ENCODE data around the gene CHST12. TPM values are rescaled to one million over a fixed set of nuclear protein-coding genes. Genes with fewer than 3 reads are reported as not detected.
A peak's percentile ranks its signal among the peaks of the same experiment; 100 is the strongest.
"Not testable (repeated sequence)": the region's sequence is repeated elsewhere in the genome, so short reads cannot be mapped to it uniquely, and the experiment has no call there.

Gene CHST12
- total RNA-seq = 4.1 and 6.4 TPM in 2 replicates

DNA sequence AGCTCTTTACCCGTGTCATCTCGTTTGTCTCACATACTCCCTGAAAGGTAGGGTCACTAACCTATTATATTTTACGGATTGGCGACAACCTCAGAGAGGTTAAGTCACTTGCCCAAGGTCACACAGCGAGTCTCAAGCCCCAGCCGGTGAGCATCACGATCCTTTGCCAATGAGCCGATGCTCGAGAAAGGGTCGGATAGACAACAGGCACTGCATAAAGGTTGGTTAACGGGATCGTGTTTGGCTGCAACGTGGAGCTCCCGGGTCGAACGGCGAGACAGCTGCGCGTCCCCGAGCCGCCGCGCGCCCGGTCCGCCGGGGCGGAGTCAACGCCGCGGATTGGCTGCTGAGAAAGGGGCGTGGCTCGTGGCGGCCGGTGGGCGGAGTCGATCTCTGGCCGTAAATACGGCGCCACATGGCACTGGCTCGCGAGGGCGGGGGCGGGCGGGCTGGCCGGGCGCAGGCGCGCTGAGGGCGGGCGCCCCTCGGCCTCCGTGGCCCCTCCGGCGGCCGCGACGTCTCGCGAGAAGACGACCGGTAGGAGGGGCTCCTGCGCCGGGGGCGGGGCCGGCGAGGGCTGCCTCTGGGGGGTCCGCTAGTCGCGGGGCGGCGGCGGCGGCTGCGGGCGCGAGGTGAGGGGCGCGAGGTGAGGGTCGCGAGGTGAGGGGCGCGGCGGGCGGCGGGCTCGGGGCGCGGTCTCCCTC is at the start of gene CHST12:
CHST12 (plus strand) TSS at position 598 of the 704 bp plus-strand sequence. CDS start 29,029 bp downstream, outside the sequence.
- peak; percentile 78 to 95 for DNase-seq (ENCODE audit: low read depth in 2 of 2)

DNA sequence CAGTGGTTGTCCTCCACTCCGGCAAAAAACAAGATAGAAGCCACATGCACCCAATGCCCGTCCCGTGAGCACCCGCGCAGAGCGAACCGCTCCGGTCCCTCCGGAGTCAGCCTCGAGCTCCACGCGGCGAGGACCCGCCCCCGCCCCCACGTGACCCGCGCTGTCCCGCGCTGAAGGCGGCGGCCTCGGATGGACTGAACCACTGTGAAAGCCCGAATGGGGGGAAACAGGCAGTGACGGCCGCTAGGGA is 49.5 kb upstream of the CHST12 start:
- DNase-seq (ENCODE audit: low read depth in 2 of 2) = peak; percentile 73 to 91

DNA sequence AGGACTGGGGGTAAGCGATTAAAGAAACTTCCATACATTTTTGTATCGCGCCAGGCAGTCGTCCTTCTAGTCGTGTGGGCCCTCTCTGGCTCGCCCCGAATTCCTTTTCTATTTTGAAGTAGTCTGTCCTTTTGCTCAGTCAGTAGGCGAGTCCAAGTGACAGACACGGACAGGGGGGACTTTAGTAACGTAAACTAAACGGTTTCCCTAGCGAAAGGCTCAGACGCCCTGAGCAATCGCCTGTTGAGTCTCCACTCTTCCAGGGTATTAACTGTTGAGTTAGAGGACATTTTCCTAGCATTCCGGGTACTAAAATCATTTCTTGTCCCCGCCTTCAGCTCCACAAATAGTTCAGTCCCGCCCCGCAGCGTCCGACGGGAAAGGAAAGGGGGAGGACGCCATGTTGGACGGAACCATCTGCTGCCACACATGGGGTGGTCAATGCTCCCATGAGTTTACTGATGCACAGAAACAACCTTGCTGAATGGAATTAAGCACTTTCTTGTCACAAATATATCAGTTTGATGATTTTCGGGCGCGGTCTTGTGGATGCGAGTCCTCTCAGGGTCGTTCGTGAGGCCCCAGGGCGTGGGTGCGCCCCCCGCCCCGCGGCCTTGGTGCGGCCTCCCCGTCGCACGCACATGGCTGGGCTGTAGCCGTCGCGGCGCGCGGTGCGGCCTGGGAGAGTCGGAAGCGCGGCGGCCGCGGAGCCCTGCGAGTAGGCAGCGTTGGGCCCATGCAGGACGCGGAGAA is 49.0 kb upstream of the CHST12 start, which contains the start of gene EIF3B:
EIF3B (plus strand) TSS at position 642 of the 753 bp plus-strand sequence; CDS start at position 737, 95 bp downstream.
- peak; percentile 92 to 96 for DNase-seq (ENCODE audit: low read depth in 2 of 2)

DNA sequence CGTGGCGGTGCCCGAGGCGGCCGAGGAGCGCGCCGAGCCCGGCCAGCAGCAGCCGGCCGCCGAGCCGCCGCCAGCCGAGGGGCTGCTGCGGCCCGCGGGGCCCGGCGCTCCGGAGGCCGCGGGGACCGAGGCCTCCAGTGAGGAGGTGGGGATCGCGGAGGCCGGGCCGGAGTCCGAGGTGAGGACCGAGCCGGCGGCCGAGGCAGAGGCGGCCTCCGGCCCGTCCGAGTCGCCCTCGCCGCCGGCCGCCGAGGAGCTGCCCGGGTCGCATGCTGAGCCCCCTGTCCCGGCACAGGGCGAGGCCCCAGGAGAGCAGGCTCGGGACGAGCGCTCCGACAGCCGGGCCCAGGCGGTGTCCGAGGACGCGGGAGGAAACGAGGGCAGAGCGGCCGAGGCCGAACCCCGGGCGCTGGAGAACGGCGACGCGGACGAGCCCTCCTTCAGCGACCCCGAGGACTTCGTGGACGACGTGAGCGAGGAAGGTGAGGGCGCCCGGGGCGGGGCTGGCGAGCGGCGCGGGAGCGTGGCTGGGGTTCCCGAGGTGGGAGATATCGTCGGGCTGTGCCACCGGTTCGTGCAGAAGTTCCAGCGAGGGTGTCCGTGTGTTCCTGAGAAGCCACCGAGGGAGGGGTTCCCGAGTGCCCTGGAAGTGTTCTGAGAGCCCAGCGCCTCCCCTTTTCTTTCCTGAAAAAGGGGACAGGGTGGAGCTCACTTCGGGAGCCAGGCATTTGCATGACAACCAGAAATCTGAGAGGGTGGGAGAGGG is 48.3 kb upstream of the CHST12 start:
- peak in 1 of 2 donors; percentile 47 for DNase-seq (ENCODE audit: low read depth in 2 of 2)

DNA sequence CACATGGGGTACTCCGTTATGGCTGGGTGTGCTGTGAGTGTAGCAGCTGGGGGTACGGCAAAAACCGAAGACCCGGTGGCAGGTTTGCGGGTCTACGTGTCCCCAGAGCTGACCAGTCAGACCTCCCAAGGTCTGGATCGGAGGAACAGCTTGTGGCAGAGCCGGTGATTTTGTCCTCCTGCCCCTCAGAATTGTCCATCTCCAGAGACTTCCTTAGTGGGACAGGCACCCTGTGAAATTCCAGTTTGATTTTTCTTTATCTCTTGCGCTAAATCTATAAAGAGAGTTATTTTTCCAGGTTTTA is 47.8 kb upstream of the CHST12 start:
- DNase-seq (ENCODE audit: low read depth in 2 of 2) = no peak

DNA sequence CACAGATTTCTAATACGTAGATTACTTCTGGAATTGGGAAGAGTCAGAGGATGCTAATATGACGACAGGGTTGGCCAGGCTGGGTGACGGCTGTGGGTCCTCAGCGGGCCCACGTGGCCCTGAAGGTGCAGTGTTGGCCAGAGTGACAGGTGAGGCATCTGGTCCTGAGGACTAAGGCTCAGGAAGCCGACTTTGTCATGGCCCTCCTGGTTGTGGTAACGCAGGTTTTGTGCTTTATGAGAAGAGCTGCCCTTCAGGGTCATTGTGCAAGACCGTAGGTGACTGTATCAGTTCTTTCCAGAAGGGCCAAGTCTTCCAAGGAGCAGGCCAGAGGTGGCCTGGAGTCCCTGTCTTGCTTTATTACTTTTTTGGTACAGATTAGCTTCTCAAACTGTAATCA is 46.2 kb upstream of the CHST12 start:
- no peak for DNase-seq (ENCODE audit: low read depth in 2 of 2)

DNA sequence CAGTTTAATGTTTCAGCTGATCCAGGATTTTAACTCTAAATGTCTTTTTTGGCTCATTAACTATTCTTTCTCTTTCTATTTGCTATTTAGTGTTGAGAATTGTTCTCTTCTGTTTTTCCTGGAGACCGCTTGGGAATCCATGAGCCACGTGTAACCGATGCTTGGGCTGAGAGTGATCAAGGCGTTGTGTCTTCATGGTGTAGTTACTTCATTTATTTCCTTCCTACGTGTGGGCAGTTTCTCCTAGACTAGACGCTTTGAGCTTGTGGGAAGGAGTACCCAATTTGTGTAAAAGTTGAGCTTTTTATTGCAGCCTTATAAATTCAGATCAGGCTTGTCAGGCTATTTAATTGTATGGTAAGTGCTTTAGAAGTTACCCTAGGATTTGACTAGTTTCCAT is 45.8 kb upstream of the CHST12 start:
- DNase-seq (ENCODE audit: low read depth in 2 of 2) = no peak

DNA sequence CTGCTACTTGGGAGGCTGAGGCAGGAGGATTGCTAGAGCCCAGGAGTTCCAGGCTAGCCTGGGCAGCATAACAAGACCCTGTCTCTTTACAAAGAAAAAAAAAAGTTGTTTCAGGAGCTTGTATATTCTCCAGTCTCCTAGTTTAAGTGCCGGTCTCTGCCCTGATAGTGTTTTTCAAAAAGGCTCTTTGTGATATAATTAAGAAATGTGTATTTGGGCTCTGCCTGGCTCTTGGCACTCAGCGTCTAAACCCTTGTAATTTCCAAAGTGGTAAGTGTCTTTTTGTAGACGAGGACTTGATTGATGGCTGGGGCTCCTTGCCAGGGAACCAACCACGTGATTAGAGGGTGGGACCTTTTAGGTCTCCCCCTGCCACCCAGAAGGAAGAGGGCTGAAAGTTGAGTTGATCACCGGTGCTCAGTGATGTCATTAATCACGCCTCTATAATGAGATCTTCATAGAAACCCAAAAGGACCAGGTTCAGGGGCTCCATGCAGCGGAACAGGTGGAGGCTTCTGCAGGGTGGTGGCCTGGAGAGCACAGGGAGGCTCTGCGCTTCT is 44.4 kb upstream of the CHST12 start:
- DNase-seq (ENCODE audit: low read depth in 2 of 2) = no peak

DNA sequence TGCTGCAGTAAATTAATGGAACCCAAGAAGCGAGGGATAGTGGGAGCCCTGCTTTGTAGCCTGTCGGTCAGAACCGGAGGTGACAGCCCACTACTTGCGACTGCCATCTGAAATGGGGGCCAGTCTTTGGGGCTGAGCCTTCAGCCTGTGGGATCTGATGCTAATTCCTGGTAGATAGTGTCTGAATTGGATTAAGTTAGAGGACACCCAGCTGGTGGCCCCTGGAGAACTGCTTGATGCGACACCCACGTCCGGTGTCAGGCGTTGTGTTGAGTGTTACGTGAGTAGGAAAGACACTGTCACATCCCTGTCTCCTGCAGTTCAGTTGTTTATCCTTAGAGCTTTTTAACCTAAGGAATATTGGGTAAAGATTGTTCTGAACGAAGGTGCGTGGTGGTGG is 43.8 kb upstream of the CHST12 start:
- DNase-seq (ENCODE audit: low read depth in 2 of 2) = no peak

DNA sequence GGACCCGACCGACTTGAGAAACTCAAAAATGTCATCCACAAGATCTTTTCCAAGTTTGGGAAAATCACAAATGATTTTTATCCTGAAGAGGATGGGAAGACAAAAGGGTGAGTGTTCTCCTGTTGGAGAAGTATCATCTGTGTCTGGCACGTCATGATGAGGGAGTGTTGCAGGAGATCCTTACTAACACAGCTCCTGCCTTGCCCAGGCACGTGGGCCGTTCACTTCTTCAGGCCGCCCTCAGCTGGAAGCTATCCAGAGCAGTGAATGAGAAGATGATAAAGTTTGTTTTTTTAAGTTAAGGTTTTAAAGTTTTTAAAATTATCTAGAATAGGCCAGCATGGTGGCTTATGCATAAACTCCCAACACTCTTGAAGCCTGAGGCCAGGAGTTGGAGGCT is 42.6 kb upstream of the CHST12 start:
- DNase-seq (ENCODE audit: low read depth in 2 of 2) = no peak

DNA sequence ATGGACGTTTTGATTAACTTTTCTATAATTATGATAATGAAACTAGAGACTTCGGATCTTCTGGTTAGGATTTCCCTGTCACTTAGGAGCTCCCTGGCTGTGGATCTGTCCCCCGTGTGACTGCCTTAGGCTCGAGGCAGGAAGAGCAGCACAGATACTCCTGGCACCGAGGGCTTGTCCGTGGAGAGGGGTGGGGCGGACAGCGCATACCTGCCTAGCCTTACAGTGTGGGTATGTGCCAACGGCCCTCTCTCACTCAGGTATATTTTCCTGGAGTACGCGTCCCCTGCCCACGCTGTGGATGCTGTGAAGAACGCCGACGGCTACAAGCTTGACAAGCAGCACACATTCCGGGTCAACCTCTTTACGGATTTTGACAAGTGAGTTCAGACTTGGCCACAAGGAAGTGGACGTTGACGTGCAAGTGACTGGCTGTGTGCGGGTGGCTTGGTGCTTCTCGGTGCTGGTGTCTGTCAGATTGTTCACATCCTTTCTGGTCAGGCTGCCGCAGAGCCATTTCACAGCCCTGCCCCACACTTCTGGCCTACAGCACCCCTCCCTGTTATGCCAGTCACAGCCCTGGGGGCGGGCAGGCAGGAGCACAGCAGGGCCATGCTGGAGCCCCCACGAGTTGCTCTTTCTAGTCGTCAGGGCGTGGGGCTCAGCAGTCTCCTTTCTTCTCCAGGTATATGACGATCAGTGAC is 40.9 kb upstream of the CHST12 start:
- no peak for DNase-seq (ENCODE audit: low read depth in 2 of 2)

DNA sequence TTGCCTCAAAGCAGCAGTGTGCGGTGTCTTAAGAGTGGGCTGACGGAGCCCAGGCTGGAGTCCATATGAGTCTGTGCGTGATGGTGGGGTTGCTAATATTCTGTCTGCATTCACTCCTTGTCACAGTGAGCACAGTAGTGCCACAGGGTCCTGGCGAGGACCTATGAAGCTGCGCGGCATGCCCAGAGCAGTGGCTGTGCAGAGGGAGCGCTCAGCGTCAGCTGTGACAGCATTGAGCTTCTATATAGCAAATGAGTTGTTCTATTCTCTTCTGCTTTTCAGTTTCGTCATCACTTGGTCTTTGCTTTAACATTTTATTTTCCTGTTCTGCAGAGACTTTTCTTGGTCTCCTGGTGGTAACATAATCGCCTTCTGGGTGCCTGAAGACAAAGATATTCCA is 34.3 kb upstream of the CHST12 start:
- DNase-seq (ENCODE audit: low read depth in 2 of 2) = no peak

DNA sequence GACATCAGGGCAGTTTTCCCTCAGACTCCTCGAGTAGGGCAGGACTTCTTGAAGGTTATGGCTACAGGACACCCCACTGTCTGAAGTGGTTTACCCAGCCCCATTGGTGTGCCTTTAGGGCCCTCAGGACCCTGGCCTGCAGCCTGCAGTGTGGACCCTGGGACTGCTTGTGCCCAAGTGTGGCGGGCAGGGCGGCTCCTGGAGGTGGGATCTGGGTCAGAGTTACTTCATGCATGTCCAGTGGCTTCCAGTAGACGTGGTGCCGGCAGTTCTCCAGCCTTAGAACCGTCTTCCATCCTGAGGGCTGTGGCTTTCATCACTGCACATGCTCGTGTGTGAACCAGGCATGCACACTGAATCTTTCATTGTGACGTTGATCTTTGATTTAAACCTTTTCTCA is 32.1 kb upstream of the CHST12 start:
- DNase-seq (ENCODE audit: low read depth in 2 of 2) = no peak

DNA sequence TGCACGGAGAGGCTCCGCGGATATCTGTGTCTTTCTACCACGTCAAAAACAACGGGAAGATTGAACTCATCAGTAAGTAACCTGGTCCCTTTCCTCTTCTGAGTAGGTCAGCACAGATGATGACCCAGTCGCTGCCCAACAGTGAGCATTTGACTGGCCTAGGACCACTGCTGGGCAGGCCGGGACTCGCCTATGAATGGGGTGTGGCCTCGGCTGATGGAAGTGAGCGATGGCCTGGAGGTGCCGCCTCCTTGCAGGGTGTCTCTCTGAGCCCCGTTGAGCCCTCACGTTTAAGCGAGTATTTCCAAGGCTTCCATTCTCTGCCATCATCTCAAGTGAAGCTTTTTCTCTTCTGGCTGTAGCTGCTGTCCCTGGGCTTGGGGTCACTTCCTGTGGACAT is 30.7 kb upstream of the CHST12 start:
- DNase-seq (ENCODE audit: low read depth in 2 of 2) = no peak

DNA sequence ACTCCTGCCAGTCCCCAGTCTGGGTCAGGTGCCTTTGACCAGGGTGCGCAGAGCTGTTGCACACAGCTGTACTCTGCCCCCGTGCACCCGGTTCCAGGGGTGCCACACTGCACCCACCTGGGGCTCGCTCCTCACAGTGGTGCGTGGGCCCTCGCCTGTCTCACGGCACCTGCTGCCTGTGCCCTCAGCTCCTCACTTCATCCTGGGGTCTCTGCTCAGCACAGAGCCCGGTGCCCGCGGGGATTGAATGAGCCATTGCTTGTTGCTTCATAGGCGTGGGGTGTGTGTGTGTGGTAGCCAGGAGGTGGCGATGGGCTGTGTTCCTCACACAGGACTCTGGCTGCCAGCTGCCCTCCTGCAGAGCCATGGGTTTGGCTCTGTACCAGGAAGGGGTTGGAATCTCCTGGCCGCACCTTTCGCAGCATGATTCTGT is 30.3 kb upstream of the CHST12 start:
- DNase-seq (ENCODE audit: low read depth in 2 of 2) = no peak

DNA sequence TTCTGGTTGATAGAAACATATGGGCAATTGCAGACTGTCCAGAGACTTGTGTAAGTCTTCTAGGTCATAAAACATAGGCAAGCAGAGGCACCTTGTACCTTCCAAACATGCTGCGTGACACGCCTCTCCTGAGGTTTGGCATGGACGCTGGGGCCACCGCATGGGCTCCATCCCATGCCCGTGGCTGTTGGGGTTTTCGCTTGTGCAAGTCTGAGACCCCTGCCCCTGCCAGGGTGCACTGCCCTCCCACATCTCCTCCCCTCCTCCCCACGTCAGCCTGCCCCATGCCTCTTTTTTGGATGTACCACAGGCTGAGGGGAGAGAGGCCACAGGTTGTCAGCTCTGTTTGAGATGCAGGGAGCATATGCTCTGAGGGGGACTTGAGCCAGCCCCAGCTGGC is 29.8 kb upstream of the CHST12 start:
- no peak for DNase-seq (ENCODE audit: low read depth in 2 of 2)

DNA sequence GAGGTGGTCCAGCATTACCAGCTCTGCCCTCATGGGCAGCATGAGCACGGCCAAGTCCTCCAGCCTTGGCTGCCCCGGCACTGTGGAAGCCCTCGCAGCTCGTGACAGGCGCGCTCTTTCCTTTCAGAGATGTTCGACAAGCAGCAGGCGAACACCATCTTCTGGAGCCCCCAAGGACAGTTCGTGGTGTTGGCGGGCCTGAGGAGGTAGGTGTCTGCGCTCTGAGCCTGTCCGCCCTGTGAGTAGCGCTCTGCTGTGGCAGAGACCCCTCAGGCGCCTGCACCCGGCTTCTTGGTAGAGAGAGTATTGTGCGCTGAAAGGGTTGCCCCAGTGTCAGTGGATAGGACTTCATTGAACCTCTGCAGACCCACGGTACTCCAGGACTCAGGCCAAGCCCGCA is 29.0 kb upstream of the CHST12 start:
- no peak for DNase-seq (ENCODE audit: low read depth in 2 of 2)

DNA sequence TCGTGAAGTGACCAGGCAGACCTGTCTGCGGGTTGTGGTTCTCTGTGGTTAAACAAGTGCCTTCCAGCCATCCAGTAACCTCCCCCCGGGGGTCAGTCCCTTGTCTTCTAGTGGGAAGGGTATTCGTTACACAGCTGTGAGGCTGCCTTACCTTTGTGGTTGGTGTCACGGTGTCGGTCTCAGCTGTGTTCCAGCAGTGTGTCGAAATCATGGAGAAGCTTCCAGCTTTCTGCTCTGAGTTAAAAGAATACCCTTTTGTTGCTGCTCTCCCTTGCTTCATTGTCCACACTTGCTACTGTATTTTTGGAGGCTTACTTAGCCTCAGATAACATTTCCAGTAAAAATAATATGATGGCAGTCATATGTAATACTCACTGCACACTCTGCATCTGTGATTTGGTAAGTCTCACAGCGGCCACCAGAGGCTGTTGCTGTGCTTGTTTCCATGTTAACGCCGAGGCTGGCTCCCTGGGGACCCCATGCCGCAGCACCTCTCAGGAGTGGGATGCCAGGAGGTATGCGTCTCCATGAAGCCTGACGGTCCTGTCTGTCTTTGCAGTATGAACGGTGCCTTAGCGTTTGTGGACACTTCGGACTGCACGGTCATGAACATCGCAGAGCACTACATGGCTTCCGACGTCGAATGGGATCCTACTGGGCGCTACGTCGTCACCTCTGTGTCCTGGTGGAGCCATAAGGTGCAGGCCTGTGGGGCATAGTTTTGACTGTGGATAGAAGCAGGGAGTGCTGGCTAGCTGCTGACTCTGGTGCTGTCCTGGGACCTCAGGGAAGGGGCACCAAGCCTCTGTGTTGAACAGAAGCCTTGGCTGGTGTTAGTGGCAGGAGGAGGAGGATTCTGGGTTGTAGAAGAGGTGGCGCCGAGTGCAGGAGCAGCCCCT is 28.3 kb upstream of the CHST12 start:
- DNase-seq (ENCODE audit: low read depth in 2 of 2) = no peak

DNA sequence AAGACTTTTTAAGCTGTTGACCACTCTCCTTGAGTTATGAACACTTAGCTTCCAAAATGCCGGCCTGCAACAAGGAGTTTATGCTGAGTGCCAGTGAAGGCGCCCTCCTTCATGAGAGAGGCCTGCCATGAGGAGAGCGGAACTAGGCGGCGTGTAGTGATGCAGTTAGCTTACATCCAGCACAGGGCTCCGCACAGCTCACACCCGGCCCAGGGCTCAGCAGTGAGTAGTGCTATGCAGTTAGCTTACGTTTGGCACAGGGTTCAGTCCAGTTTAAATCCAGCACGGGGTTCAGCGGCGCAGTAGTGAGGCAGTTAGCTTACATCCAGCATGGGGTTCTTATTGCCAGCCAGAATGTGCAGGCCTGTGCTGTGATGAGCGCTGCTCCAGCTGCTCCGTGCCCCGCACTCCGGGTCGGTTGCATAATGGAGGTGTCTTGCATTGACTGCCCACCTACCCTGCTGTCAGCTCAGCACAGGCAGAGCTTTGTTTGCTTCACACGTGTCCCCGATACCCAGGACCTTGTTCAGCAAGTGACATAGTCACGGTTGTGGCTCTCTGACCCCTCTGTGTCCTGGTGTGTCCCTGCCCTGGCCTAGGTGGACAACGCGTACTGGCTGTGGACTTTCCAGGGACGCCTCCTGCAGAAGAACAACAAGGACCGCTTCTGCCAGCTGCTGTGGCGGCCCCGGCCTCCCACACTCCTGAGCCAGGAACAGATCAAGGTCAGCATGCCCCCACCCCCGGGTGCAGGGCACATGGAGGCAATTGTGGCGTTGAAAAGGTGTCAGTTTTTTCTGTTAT is 26.9 kb upstream of the CHST12 start:
- no peak for DNase-seq (ENCODE audit: low read depth in 2 of 2)

DNA sequence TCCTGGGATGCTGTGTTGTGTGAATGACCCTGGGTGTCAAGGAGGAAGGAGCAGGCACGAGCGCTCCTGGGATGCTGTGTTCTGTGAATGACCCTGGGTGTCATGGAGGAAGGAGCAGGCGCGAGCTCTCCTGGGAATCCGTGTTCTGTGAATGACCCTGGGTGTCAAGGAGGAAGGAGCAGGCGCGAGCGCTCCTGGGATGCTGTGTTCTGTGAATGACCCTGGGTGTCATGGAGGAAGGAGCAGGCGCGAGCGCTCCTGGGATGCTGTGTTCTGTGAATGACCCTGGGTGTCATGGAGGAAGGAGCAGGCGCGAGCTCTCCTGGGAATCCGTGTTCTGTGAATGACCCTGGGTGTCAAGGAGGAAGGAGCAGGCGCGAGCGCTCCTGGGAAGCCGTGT is 25.9 kb upstream of the CHST12 start:
- not testable (repeated sequence) for DNase-seq (ENCODE audit: low read depth in 2 of 2)

All from dermis microvascular lymphatic vessel endothelial cell (primary cell).